GM18511 (cell line): Measurements from ENCODE around the gene MOCS1.
"Not testable (repeated sequence)": the region's sequence is repeated elsewhere in the genome, so short reads cannot be mapped to it uniquely, and the experiment has no call there.

Source experiments
- ATAC-seq: cut with Tn5 transposase; IDR thresholded peaks from one replicate; pipeline ENCODE4 v1.9.1; 2021; ENCODE audit warnings: mild to moderate bottlenecking, moderate library complexity; ENCODE audit not compliant: unreplicated experiment

Gene MOCS1

DNA sequence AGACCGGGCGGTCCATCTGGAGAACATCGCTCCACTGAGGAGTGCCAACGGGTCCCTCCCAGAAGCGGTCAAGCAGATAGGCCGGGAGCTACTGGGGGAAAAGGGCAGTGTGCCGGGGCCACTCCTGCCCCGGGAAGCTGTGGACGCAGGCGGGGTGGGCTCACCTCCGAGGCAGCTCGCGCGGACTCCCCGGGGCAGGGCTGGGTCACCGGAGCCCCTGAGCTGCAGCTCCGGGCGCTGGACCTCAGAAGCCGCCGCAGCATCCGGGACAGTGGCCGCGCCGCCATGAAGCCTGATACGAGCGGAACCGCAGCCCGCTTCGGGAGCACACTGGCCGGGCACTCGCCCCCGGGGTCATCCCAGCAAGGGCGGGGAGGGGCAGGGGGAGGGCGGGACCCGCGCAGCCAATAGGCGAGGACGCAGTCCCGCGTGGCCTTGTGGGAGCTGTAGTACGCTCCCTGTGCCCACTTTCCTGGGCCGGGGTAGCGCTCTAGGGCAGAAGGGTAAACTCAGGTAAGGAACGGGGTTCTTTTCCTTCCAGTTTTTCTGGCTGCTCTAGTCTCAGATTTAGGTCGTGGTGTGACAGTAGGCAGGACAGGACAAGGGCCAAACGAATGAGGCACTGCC is at the start of gene MOCS1:
TSS of gene MOCS1 (minus strand) at position 332 of the 627 bp plus-strand sequence. CDS start at position 287, 45 bp downstream.
- ATAC-seq, result no peak

DNA sequence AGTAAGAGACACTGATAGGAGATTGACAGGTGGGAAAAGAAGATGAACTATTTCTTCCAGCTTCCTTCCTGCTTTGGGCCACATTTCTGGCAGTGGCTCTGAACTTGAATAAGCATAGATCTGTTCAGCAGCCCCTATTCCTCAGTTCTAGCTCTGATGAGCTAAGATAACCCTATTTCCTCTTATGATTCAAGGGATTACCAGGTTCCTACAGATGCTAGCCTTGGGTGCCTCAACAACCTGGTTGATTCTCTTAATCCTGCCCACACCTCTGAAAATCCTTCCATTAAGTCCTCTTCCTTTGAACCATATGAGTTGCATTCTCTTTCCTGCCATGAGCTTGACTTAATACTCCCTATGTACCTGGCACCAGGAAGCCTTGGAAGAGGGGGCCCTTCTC is 49.8 kb upstream of the MOCS1 start:
- ATAC-seq, result no peak

DNA sequence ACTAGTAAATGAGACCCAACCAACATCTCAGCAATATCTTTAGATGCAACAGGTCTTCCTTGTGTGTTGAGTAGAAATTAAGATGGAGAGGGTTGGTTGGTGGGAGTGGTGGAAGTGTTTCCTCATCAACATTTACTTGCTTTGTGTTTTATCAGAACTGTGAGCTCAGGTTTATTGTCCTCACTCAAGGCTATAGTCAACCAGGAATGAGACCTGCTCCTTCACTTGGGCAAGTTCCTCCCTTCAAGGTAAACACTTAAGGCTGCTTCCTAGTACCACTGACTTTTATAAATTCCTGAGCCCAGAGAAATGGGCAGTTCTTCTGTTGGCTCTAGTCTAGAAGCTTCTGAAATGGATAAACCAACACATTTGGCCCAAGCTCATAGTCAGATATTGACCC is 48.9 kb upstream of the MOCS1 start:
- no peak for ATAC-seq

DNA sequence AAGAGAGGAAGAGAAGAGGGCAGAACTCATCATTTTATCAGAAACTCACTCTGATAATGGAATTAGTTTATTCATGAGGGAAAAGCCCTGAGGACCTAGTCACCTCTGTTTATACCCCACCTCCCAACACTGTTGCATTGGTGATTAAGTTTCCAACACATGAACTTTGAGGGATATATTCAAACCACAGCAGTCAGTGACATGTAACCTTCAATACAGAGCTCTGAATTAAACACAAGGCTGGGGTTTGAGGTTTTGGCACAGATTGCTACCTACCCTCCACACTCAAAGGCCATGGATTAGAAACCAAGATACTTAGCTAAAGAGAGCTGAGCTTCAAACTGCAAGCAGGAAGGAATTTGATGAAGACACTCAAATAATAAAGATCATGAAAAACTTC is 48.5 kb upstream of the MOCS1 start:
- no peak for ATAC-seq

DNA sequence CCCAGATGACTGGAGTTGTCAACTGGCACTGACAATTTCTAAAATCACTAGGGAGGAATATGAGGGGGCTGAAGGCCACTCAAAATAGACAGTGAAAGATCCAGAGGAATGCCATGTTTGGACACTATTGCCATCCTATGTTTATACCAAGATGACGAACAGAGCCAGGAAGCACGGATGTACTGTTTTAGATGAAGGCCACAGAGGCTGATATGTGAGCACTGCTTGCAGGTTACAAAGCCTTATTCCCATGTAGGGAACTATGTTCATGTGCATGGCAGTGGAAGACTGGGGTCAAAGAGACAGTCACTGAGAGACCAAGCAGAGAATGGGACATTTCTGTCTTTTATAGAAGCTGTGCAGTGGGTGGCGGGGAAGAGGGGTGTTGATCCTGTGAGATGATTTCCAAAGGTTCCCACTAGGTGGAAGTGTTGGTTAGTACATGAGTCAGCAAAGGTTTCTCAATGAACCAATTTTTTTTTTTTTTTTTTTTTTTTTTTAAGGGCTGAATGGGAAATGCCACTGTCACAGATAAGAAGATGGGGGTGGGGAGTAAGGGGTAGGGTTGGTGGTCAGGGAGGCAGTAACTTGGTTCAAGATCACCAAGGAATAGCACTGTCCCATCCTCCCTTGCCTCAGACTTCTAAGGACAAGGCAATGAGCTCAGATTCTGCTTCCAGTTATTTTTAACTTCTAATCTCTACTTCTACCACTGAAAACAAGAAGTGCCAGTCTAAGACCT is 46.7 kb upstream of the MOCS1 start:
- no peak for ATAC-seq

DNA sequence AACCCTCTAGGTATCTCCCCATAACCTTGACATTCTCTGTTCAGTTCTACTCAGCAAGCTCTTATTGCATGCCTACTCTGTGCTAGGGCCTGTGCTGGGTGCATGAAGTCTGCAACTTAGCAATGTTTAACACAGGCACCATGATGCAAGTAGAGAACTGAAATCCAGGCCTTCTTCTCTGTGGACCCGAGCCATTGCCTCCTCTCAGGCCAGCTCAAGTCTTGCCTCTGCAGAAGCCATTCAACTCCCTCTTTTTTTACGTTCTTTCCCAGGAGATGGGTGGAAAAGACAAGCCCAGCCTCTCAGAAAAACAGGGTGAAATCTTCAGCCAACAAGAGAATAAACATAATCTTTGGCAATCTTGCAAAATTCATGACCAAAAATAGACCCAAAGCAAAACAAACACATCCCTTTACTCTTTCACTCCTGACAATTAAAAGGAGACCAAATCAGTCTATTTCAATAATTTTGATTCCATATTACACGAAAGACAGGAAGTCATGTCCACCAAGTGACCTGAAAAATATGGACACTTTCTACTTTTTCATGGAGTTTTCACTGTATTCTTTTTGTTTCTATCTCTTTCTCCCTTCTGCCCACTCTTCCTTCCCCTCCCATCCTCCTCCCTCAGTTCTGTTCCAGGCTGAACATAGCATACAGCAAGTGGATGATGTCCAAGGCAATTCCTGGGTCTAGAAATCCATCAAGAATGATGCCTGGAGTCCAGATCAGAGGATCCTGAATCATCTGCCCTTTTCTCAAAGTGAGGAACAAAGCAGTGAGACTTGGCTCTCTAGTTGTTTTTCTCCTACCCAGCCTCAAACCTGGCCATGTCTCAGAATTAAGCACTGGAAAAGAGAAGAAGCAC is 45.4 kb upstream of the MOCS1 start:
- no peak for ATAC-seq

DNA sequence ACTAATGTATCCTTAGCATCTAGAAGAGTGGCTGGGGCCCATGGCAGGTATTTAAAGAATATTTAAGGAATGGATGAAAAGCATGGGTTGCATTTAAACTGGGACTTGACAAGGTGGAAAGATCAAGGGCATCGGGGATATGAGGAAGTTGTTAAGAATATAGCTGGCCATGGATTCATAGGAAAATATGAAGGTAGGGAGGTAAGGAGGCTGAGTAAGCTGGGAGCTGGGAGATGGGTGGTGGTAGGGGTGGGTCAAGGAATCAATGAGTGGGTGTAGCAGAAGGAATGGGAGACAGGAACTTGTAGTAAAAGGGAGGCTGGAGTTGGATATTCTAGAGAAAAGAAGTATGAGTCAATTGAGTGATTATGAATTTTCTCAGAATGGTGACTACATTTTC is 44.0 kb upstream of the MOCS1 start:
- no peak for ATAC-seq

DNA sequence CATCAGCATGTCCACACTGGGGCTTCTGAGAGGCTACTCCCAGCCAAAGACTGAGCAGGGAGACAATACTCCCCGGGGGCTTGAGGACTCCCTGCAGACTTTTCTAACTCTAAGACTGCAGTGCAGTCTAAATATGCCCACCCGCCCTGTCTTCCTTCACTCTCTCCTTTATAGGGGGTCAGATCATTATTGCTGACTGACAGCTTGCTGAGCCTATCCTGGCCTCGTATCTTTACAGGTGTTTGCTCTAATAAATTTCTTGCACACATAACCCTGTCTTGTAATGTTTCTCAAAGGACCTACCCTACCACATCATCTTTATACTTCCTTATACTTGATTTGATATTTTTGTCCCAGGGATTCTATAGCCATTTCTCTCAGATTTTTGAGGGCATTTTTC is 39.4 kb upstream of the MOCS1 start:
- no peak for ATAC-seq

DNA sequence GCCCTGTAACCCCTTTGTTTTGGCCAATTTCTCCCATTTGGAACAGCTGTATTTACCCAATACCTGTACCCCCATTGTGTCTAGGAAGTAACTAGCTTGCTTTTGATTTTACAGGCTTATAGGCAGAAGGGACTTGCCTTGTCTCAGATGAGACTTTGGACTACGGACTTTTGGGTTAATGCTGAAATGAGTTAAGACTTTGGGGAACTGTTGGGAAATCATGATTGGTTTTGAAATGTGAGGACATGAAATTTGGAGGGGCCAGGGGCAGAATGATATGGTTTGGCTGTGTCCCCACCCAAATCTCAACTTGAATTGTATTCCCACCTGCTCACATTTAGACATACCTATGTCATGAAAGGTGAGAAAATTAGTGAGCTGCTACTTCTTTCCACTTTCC is 38.5 kb upstream of the MOCS1 start:
- ATAC-seq, result not testable (repeated sequence)

DNA sequence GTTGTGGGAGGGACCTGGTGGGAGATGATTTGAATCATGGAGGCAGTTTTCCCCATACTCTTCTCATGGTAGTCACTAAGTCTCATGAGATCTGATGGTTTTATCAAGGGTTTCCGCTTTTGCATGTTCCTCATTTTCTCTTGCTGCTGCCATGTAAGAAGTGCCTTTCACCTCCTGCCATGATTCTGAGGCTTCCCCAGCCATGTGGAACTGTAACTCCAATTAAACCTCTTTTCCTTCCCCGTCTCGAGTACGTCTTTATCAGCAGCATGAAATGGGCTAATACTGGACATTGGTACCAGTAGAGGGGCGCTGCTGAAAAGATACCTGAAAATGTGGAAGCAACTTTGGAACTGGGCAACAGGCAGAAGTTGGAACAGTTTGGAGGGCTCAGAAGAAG is 36.9 kb upstream of the MOCS1 start:
- not testable (repeated sequence) for ATAC-seq

DNA sequence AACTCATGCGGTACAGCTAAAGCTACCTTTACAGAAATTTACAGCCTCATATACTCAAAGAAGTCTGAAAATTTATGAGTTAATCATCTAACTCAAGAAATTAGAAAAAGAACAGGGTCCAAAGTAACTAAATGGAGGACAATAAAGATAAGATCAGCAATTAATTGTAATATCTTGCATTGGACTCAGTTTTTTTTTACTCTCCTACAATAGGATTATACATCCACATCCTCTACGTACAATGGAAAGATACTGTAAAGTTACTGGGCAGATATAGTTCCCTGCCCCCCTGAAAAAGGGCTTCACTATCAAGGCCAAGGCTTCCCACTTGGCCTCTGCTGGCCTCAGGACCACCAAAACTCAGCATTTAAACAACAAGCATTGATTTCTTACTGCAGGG is 31.5 kb upstream of the MOCS1 start:
- ATAC-seq, result no peak

DNA sequence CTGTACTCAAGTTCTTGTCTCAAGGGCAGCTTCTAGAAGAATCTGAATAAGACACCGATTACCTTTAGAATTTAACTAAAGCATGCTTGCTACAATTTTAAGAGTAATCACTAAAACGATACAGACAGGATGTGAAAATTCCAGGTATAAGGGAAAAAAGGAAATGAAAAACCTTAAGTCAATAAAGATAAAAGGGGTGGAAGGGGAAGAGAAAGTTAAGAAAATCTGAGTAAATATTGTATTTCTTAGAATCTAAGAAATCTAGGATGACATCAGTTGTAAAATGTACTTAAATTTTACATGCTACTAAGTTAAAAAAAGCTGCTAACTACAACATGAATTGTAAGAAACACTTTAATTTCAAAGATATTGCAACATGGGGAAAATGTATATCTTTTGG is 30.3 kb upstream of the MOCS1 start:
- ATAC-seq, result no peak

DNA sequence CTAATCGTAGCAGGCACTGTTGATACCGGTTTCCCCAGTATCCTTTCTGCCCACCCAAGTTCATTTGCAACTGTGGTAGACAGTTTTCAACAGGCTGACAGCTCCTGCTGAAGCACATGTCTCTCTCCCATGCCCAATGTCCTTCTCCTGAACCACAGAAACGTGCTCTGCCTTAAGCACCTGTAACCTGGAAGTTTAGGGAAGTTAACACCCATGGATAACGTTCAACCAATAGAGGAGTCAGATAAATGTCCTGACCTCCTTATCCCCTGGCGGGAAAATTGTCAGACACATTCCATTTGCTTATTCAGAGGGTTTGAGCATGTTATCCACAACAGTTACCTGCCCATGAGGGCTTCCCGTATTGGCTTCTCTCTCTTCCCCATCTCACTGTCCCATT is 29.8 kb upstream of the MOCS1 start:
- no peak for ATAC-seq

DNA sequence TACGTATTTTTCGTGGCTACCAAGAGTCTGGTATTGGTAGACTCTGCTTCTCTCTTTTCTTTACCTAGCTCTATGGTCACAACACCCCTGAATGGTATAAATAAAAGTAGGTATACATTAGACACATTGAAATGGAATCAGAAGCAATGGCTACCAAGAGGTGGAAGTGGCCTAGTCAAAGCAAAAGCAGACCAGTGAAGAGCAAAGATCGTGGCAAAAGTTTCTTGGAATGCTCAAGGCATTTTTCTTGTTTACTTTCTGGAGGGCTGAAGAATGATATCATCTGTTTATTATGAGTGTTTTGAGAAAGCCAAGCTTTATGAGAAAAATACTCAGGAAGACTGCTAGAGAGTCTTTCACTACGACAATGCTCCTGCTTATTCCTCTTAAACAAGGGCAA is 28.6 kb upstream of the MOCS1 start:
- no peak for ATAC-seq

DNA sequence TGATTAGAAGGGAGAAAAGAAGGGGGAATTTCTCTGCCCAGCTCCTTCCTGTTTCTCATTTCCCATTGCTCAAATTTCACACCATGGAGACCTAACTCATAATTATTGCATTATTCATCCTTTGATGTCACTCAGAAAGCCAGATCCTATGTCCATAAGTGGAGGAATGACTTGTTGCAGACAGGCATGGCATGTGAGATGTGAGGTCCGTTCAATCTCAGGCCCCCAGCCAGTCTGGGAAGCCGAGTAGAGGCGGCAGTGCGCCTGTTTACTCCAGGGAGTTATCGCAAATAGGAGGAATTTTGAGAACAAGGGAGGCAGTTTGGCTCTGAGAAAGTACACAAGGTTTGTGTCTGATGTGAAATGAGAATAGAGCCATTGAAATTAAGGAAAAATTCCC is 26.9 kb upstream of the MOCS1 start:
- no peak for ATAC-seq

DNA sequence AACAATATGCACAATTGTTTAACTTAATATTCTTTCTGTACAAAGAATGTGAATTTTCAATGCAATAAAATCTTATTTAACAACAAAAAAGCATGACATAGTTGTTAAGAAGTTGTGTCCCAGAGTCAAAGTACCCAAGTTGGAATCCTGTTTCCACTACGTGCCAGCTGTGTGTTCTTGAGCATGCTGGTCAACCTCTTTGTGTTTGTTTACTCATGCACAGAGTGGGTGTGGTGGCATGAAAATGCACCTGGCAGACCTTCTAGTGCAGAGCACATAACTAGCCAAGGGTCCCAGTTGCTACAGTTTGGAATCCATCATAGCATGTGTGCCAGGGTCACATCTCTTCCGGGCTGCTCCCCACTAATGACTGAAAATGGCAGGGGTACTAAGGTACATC is 24.7 kb upstream of the MOCS1 start:
- no peak for ATAC-seq

DNA sequence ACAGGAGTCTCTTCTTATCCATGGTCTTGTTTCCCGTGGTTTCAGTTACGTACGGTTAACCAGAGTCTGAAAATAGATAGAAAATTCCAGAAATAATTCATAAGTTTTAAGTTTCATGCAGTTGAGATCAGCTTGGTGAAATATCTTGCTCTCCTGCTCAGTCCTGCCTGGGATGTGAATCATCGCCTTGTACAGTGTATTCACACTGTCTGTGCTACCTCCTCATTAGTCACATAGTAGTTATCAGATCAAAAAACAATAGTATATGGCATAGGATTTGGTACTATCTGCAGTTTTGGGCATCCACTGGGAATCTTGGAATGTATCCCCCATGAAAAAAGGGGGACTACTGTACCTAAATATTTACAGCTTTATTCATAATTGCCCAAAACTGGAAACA is 22.7 kb upstream of the MOCS1 start:
- no peak for ATAC-seq

DNA sequence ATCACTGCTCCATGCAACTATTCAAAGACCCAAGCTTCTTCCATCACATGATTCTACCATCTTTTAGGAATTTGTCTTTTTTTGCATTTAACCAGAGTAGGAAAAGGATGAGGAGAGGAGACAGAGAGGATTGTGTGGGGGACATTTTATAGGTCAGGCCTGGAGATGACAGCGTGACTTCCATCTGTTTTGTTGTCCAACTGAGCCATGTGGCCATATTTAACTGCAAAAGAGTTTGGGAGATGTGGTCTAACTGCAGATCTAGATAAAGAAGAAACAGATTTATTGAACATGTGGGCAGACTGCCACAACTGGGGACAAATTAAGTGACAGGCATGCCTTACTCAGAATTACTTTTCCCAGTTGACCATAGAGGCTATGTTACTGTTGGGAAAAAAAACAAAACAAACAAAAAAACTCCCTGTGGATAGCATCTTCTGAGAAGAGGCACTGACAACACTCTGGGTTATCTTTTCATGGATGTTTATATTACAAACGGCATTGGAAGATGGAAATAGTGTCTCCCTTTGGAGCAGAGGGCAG is 18.9 kb upstream of the MOCS1 start:
- no peak for ATAC-seq

DNA sequence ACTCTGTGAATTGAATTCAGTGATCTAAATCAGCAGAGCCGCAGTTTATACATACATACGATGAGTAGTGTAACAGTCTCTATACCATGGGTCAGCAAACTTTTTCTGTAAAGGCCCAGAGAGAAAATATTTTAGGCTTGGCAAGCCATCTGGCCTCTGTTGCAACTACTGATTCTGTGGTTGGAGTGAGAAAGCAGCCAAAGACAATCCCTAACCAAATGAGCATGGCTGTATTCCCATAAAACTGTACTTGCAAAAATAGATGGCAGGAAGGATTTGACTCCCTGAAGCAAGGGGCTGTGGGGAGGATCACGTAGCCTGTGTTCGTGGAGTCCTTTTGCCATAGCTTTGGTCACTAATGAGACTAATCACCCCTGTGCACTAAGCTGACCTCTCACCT is 17.9 kb upstream of the MOCS1 start:
- ATAC-seq, result no peak

DNA sequence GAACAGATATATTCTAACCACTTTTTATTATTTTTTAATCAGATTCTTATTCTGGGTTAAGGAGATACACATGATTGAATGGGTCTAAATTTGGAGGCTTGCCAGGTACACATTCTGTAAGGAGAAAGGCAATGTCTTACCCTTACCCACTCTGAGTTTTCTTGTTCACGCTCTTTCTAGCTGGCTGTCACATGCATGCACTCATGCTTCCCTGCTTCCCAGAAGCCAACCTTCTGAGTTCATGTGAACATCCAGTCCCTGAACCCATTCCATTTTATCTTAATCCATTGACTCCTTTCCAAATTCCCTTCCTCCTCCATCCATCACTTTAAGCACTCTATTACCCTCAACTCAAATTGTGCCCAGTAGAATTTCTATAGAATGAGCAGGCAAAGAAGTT is 17.5 kb upstream of the MOCS1 start:
- ATAC-seq, result no peak

DNA sequence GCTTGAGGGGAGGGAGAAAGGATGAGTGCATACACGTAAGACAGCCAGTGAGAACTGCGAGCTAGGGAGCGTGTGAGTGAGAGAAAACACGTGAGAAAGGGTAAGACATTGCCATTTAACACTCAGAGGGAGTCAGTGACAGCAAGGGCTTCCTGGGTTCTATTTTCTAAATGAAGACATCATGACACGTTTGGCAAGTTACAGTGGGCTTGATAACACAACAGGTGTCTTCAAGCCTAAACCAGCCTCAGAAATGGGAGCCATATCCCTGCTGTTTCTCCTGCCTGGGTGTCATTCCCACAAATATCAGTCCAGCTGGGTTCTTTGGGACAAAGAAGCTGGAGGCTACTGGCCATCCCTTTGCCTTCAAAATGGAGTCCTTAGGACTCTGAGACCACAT is 16.9 kb upstream of the MOCS1 start:
- no peak for ATAC-seq
